Progenitor cell of endocrine pancreas (in vitro differentiated cells): ENCODE data around the gene PTPN12. TPM values are rescaled to one million over a fixed set of nuclear protein-coding genes. Genes with fewer than 3 reads are reported as not detected.
A peak's percentile ranks its signal among the peaks of the same experiment; 100 is the strongest.

Source experiments
- DNase-seq: peaks from one replicate; pipeline ENCODE4 v3.0.0; 2021; ENCODE audit warnings: low spot score; ENCODE audit not compliant: unreplicated experiment
- H3K27ac Mint-ChIP-seq: 2 replicates; pipeline ENCODE4 v1.8.0; 2021; ENCODE audit warnings: mild to moderate bottlenecking, moderate library complexity, mixed read lengths
- H3K27me3 Mint-ChIP-seq: 2 replicates; pipeline ENCODE4 v1.8.0; 2021; ENCODE audit warnings: mixed read lengths
- H3K36me3 Mint-ChIP-seq: 2 replicates; pipeline ENCODE4 v1.8.0; 2022; ENCODE audit warnings: mixed read lengths; ENCODE audit not compliant: insufficient read depth
- H3K4me1 Mint-ChIP-seq: 2 replicates; pipeline ENCODE4 v1.8.0; 2021; ENCODE audit warnings: low read depth, mixed read lengths
- H3K4me3 Mint-ChIP-seq: 2 replicates; pipeline ENCODE4 v1.8.0; 2021; ENCODE audit warnings: low read depth, mild to moderate bottlenecking, moderate library complexity, mixed read lengths
- H3K9me3 Mint-ChIP-seq: 2 replicates; pipeline ENCODE4 v1.8.0; 2021; ENCODE audit warnings: low read depth, mixed read lengths
- CTCF ChIP-seq: fragments of 200-600 bp; sonication (generic); IDR thresholded peaks from one replicate; pipeline ENCODE4 v1.5.0; 2021; ENCODE audit warnings: antibody characterized with exemption, mild to moderate bottlenecking; ENCODE audit not compliant: unreplicated experiment
- total RNA-seq: library from RNA; stranded (reverse); gene quantifications from 2 replicates; pipeline ENCODE4 v1.2.1, GENCODE V29; 2021

The PTPN12 gene
- total RNA-seq, 1 donor from 2014 or later, result 140 TPM

DNA sequence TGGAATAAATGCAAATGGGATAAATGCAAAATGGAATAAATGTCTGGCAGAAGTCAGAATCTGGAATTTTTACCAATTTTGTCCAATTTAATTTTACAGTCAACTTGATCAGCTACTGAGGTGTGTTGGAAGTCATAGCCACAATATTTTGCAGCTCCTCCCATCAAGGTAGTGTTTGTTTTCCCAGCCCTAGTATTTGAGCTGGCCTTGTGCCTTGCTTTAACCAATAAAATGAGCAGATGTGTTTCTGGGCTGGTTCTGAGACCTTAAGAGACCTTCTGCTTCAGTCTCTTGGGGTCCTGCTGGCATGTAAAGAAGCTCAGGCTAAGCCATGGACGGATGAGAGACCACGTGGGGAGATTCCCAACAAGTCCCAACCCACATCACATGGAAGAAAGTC is 116.5 kb downstream of the PTPN12 start:
- H3K4me3 Mint-ChIP-seq, result no peak overlapping the region
- peaks cover 8% of the 10 kb centered on the region for H3K36me3 Mint-ChIP-seq
- H3K4me1 Mint-ChIP-seq, result peaks cover 4% of the 10 kb centered on the region
- no peak overlapping the region for H3K27ac Mint-ChIP-seq
- no peaks in the 10 kb centered on the region for H3K27me3 Mint-ChIP-seq
- no peak for TF ChIP-seq CTCF
- no peaks in the 10 kb centered on the region for H3K9me3 Mint-ChIP-seq
- DNase-seq, result no peak

DNA sequence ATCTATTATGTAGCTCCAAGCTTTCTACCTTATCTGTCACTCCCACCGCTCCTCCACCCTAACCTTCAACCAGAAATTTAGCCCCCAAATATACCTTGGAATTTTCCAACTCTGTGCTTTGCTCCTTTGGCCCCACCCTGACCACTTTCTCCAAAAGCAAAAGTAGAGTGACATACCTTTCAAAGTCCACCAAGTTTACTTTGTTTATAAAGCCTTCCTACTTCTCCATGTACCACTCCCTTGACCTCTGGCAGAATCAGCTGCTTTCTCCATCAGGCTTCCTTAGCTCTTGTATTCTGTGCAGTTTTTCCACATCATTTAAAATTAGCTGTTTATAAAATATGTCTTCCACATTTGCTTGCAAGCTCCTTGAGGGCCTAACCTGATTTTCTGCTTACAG is 118.3 kb downstream of the PTPN12 start:
- H3K4me3 Mint-ChIP-seq, result no peak overlapping the region
- H3K36me3 Mint-ChIP-seq, result peaks cover 9% of the 10 kb centered on the region
- no peak for TF ChIP-seq CTCF
- H3K4me1 Mint-ChIP-seq, result no peaks in the 10 kb centered on the region
- DNase-seq, result no peak
- no peaks in the 10 kb centered on the region for H3K9me3 Mint-ChIP-seq
- no peaks in the 10 kb centered on the region for H3K27me3 Mint-ChIP-seq
- no peak overlapping the region for H3K27ac Mint-ChIP-seq

GRCh38 chr7:77655836-77656455 is 118.9 kb downstream of the PTPN12 start:
- no peak for DNase-seq
- Mint-ChIP-seq H3K27ac (peak overlapping the region; percentile 59), H3K9me3 (no peaks in the 10 kb centered on the region), H3K4me1 (no peaks in the 10 kb centered on the region), H3K4me3 (no peak overlapping the region), H3K27me3 (no peaks in the 10 kb centered on the region), H3K36me3 (peaks cover 9% of the 10 kb centered on the region)
- TF ChIP-seq CTCF, result no peak

DNA sequence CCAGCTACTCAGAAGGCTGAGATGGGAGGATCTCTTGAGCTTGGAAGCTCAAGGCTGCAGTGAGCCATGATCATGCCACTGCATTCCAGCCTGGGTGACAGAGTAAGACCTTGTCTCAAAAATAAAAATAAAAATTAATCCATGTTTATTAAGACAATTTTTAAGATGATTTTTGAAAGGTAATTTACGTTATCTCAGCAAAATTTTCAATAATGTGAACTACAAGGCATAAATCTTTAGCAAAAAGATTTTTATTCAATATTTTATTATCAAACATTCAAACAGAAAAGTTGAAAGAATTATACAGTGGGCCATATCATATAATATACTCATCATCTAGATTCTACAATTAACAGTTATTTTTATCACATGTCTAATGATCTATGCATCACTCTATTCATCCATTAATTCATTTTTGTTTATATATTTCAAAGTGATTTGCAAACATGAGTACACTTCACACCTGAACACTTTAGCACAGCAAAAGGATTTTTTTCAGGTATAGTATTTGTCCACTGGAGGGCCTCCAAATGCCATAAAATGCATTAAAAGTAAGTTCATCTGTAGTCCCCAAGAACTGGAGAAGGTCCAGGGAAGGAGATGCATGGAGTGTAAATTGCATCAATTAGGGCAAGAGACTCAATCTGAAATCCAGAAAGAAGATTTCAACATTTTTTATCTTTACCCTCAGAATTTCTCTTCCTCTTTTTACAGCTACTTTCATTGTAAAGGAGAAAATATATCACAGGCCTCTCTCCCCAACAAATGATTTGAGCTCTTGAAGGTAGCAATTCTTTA is 120.5 kb downstream of the PTPN12 start:
- Mint-ChIP-seq H3K4me1 (no peaks in the 10 kb centered on the region), H3K27ac (no peak overlapping the region), H3K9me3 (no peaks in the 10 kb centered on the region), H3K36me3 (peaks cover 11% of the 10 kb centered on the region), H3K4me3 (no peak overlapping the region), H3K27me3 (no peaks in the 10 kb centered on the region)
- peak; percentile 73 for TF ChIP-seq CTCF
- DNase-seq, result no peak

GRCh38 chr7:77658928-77659327 is 121.8 kb downstream of the PTPN12 start:
- Mint-ChIP-seq H3K4me3 (no peak overlapping the region), H3K27me3 (no peaks in the 10 kb centered on the region), H3K36me3 (peaks cover 11% of the 10 kb centered on the region), H3K27ac (no peak overlapping the region), H3K4me1 (no peaks in the 10 kb centered on the region), H3K9me3 (no peaks in the 10 kb centered on the region)
- TF ChIP-seq CTCF, result no peak
- DNase-seq, result no peak
